Astrocyte of the cerebellum (primary cell): ENCODE data around the gene MYL10.

Experiments used
- DNase-seq: peaks from one replicate; pipeline ENCODE4 v3.0.0-alpha.2; 2011; ENCODE audit warnings: low read depth
- H3K4me3 ChIP-seq: 2 replicates; pipeline ENCODE4 v1.5.1; 2011; ENCODE audit warnings: mild to moderate bottlenecking, low read depth, low read length, moderate library complexity
- CTCF ChIP-seq: IDR thresholded peaks from 2 replicates; pipeline ENCODE4 v1.5.1; 2012; ENCODE audit warnings: low read length, low read depth, moderate library complexity, mild to moderate bottlenecking; ENCODE audit errors: missing control alignments
- in situ Hi-C: cut with HindIII; loops from 2 replicates; pipeline ENCODE4 v1.10.0; 2017; ENCODE audit warnings: low sequenced_read_pairs

The MYL10 gene

GRCh38 chr7:101580596-101580995 lies 48.5 kb downstream of the MYL10 start:
- no peak overlapping the region for H3K4me3 ChIP-seq
- in situ Hi-C loops, result no loop called here
- TF ChIP-seq CTCF, result no peak
- no peak for DNase-seq

- H3K4me3 ChIP-seq, result no peak overlapping the region
- in situ Hi-C loops, result no loop called here
- no peak for TF ChIP-seq CTCF
- no peak for DNase-seq
Observed at GRCh38 chr7:101578552-101578951, 50.5 kb downstream of the MYL10 start.

GRCh38 chr7:101576998-101577397 lies 52.1 kb downstream of the MYL10 start:
- in situ Hi-C loops, result no loop called here
- no peak for DNase-seq
- no peak for TF ChIP-seq CTCF
- no peak overlapping the region for H3K4me3 ChIP-seq

GRCh38 chr7:101575721-101576120 lies 53.4 kb downstream of the MYL10 start:
- in situ Hi-C loops, result no loop called here
- H3K4me3 ChIP-seq, result no peak overlapping the region
- DNase-seq, result no peak
- TF ChIP-seq CTCF, result no peak

GRCh38 chr7:101575168-101575567 lies 53.9 kb downstream of the MYL10 start:
- in situ Hi-C loops, result no loop called here
- no peak for TF ChIP-seq CTCF
- H3K4me3 ChIP-seq, result no peak overlapping the region
- no peak for DNase-seq

GRCh38 chr7:101572156-101572555 lies 56.9 kb downstream of the MYL10 start:
- no peak for TF ChIP-seq CTCF
- H3K4me3 ChIP-seq, result no peak overlapping the region
- in situ Hi-C loops, result no loop called here
- DNase-seq, result no peak

GRCh38 chr7:101567230-101567629 lies 61.9 kb downstream of the MYL10 start:
- no peak for DNase-seq
- no peak for TF ChIP-seq CTCF
- no peak overlapping the region for H3K4me3 ChIP-seq
- in situ Hi-C loops, result loop anchor here (5.0 kb wide), 1 partner anchor 65 kb away; no protein-coding TSS in a partner anchor
